CD1c-positive myeloid dendritic cell (primary cell): Measurements from ENCODE around the gene ZNF280D.
"Not testable (repeated sequence)": the region's sequence is repeated elsewhere in the genome, so short reads cannot be mapped to it uniquely, and the experiment has no call there.

Experiments used
- DNase-seq: peaks from one replicate; pipeline ENCODE4 v3.0.0-alpha.2; 2016; ENCODE audit errors: extremely low spot score

ZNF280D gene

DNA sequence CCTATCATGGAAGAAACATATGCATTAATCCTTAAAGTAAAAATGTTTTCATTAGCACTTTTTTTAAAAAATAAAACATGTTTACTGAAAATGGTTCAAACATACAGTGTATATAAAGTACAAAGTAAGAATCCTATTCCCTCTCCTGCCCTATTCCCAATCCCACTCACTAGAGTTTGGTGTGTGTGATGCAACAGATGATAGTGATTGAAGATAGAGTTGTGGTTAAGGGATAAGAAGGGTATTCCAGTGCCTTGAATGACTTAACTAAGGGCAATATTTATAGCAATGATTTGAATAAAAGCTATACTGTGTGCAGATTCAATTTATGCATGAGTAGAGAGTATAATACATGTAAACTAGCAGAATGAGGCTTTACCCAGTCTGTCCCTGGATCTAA lies 18.1 kb downstream of the ZNF280D start:
- no peak for DNase-seq

DNA sequence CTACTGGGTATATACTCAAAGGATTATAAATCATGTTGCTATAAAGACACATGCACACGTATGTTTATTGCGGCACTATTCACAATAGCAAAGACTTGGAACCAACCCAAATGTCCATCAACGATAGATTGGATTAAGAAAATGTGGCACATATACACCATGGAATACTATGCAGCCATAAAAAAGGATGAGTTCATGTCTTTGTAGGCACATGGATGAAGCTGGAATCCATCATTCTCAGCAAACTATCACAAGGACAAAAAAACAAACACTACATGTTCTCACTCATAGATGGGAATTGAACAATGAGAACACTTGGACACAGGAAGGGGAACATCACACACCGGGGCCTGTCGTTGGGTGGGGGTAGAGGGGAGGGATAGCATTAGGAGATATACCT lies 23.8 kb downstream of the ZNF280D start:
- DNase-seq, result not testable (repeated sequence)

- DNase-seq, result no peak
Observed at GRCh38 chr15:56699743-56700142, 33.6 kb downstream of the ZNF280D start.

DNA sequence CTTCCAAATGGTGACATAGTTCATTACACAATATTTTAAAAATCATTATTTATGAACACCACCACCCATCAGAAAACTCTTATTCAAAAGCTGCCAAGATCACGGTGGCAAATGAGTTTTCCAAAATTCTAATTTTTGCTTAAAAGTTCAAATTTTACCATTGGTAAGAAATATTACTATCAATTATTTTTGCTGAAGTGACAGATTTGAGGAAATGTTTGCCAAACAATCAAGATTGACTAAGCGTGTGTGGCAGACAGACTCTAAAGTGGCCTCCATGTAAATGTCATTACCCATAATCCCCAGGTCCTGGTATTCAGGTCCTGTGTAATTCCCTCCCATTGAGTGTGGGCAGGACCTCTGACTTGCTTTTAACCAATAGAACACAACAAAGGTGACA lies 35.0 kb downstream of the ZNF280D start:
- no peak for DNase-seq

DNA sequence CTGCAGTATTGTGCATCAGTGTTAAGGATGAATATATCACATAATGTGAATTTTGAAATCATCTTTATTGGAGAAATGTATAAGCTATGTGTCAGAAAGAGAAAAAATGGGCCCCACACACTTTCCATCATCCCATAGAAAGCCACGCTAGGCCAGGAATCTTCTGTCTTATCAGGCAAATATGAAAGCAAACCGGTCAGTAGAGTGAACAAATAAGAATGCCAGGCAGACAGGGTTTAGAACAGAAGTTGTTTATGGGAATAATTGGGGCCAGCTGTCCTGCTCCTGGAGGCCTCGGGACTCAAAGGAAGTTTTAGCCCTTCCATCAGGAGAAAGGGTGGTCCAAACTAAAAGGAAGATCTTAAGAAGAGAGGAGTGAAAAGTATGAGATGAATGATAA lies 39.5 kb downstream of the ZNF280D start:
- no peak for DNase-seq

- no peak for DNase-seq
Observed at GRCh38 chr15:56690733-56691132, 42.6 kb downstream of the ZNF280D start.

DNA sequence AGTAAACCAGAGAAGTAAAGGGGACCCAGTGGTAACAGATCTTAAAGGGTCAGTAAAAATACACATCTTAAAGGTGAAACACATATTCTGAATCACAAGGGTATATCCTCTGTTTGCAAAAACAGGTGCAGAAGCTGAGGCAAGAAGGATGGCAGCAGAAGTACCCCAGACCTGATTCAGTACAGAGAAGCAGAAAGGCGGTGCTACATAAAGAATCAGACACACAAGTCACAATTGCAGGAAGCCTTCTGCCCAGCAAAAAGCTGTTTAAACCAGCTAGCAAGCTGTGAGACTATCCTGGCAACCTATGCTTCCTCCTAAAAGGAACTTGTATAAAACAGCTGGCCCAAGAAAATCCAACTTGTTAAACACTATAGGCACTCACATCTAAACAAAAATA lies 49.4 kb downstream of the ZNF280D start:
- no peak for DNase-seq

GRCh38 chr15:56681113-56681512 lies 52.2 kb downstream of the ZNF280D start:
- no peak for DNase-seq

- no peak for DNase-seq
Observed at GRCh38 chr15:56679225-56679624, 54.1 kb downstream of the ZNF280D start.

- DNase-seq, result no peak
Observed at GRCh38 chr15:56678571-56678970, 54.7 kb downstream of the ZNF280D start.

- DNase-seq, result no peak
Observed at GRCh38 chr15:56677271-56677670, 56.0 kb downstream of the ZNF280D start.

DNA sequence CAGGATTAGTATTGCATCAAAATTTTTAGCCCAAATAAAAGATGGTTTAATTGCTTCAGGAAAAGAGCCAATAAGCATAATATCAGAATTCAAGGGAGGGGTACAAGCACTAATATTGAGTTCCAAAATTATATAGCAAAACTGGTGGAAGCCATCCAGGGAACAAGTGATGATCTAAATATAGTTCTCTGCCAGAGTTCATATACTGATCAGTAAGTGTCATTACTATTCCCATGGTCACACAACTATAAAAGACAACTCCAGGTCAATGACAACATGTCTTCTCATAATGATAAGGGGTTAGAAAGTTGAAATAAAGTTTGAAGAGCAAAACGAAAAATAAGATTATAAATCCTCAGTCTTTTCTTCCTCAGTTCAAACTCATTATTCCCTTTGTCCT lies 57.4 kb downstream of the ZNF280D start:
- no peak for DNase-seq

- no peak for DNase-seq
Observed at GRCh38 chr15:56674857-56675256, 58.5 kb downstream of the ZNF280D start.

- no peak for DNase-seq
Observed at GRCh38 chr15:56672721-56673120, 60.6 kb downstream of the ZNF280D start.

- DNase-seq, result peak; percentile 43
Observed at GRCh38 chr15:56667517-56667916, 65.8 kb downstream of the ZNF280D start.

DNA sequence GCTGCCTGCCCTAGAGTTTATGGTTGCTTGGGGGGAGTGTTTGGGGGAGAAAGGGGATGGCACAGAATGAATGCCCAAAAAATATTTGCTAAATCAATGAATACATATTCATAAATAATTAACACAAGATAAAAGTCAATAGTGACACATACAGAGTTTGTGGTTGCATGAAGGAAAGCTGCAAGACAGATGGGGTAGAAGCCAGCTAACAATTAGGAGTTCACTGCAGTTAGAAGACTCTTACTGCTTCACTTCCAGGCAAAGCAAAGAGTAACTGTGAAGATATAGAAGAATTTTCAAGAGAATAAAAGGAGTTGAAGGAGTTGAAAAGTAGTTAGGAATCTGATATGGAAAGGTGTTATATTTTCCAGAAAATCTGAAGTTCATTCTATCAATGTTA lies 72.4 kb downstream of the ZNF280D start:
- no peak for DNase-seq

GRCh38 chr15:56659197-56659596 lies 74.1 kb downstream of the ZNF280D start:
- no peak for DNase-seq

GRCh38 chr15:56654624-56655023 lies 78.7 kb downstream of the ZNF280D start:
- no peak for DNase-seq

- no peak for DNase-seq
Observed at GRCh38 chr15:56654216-56654615, 79.1 kb downstream of the ZNF280D start.

DNA sequence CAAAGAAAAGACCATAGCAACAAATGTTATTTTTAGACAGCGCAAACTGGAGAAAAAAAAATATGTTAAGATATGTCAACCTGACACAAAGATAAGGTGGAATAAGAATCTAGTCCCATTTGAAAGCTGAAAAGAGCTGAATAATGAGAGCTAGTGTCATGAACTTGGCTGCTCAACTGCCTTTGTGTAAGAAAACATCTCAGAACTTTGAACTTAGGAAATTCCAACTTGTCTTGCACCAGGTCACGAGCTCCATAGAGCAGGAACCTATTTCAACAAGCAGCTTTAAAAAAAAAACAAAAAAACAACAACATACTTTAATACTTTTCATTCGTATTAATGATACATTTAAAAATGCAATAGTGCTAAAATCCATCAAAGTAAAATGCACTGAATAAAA lies 79.5 kb downstream of the ZNF280D start:
- no peak for DNase-seq

DNA sequence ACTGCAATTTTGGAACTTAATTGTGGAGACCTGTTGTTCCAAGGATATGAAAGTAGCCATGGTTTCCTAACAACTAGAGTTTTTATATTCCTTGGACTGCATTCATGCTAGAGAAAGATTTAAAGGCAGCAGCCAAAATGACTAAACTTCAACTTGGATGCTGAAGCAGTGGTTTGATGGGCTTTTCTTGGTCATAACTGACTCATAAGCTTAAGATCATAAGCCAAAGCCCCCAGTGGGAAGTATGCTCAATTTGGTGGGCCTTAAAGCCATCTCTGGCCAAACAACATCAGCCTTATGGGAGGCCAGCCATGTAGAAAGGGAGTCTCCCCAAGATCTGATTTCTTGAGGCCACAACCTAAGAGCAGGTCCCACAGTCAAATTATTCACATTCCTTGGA lies 80.2 kb downstream of the ZNF280D start:
- DNase-seq, result no peak

- DNase-seq, result no peak
Observed at GRCh38 chr15:56648311-56648710, 85.0 kb downstream of the ZNF280D start.

DNA sequence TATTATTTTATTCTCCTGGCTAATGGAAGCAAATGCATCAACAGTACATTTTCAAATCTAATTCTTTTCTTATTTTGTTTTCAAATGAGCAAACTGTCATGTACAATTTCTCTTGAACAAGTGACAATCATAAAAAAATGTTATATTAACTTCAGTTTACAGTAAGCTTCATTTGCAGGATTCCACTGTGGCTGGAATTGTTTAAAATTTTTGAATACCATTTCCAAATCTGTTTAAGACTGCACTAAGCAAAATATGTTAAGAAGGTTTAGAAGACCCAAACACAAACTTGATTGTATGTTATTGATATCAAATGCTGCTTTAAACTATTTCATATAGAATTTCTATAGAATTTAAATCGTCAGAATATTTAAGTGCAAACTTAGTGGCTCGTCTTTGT lies 92.8 kb downstream of the ZNF280D start:
- DNase-seq, result no peak

GRCh38 chr15:56640127-56640526 lies 93.2 kb downstream of the ZNF280D start:
- DNase-seq, result no peak

DNA sequence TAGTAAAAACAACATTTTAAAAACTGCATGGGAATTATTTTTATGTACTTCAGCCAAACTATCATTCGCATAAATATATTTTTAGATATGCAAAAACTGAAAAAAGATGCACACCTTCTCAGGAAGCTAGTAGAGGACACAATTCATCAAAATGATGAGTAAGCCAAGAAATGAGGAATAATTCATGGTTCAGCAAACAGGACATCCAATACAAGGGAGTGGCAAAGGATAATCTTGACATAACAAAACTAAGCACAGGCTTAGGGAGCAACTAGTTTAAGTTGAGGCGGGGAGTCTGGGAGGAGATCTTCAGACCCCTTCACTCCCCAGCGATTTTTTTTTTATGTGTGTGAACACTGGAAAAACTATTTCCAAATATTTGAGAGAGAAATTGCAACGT lies 93.7 kb downstream of the ZNF280D start:
- no peak for DNase-seq
